Caco-2 (cell line): Measurements from ENCODE around the gene CCL18. TPM values are rescaled to one million over a fixed set of nuclear protein-coding genes. Genes with fewer than 3 reads are reported as not detected.
"Not testable (repeated sequence)": the region's sequence is repeated elsewhere in the genome, so short reads cannot be mapped to it uniquely, and the experiment has no call there.

Experiments used
- BruUV-seq: library from RNA; stranded (reverse); fragments of 400-500 nt; replicated peaks from 2 replicates; lab custom pipeline; 2021; lab: Mats Ljungman, UMichigan
- CTCF ChIA-PET: fragments of 300-600 bp; sonication (Branson Sonifier 250); formaldehyde crosslinking; loops from one replicate; lab custom pipeline; 2022; ENCODE audit warnings: antibody characterized with exemption; lab: Charles Lee
- POLR2A ChIA-PET: fragments of 300-600 bp; sonication (Branson Sonifier 250); formaldehyde crosslinking; loops from one replicate; lab custom pipeline; 2022; ENCODE audit warnings: antibody characterized with exemption; lab: Charles Lee
- DNase-seq, 2 experiments: peaks; one replicate each; pipeline versions ENCODE4 v3.0.0 to v3.0.0-alpha.2; 2020 to 2022
- H3K27me3 ChIP-seq: replicated peaks from 2 replicates; pipeline ENCODE4 v1.6.0; 2011; ENCODE audit warnings: low read length; ENCODE audit not compliant: control insufficient read depth, insufficient read depth
- H3K36me3 ChIP-seq: 2 replicates; pipeline ENCODE4 v1.5.1; 2011; ENCODE audit warnings: low read length; ENCODE audit not compliant: control insufficient read depth, insufficient read depth
- H3K4me1 ChIP-seq: fragments of 250-450 bp; sonication (Bioruptor Pico); 2 replicates; pipeline ENCODE4 v1.5.1; 2020; ENCODE audit warnings: mild to moderate bottlenecking
- H3K4me3 ChIP-seq: 2 replicates; pipeline ENCODE4 v1.5.1; 2011; ENCODE audit warnings: low read depth, mild to moderate bottlenecking, control low read depth, low read length
- H3K9me3 ChIP-seq: fragments of 250-450 bp; sonication (Bioruptor Pico); 2 replicates; pipeline ENCODE4 v1.5.1; 2020; ENCODE audit warnings: mild to moderate bottlenecking, moderate library complexity
- H3K27ac Mint-ChIP-seq: one replicate; pipeline ENCODE4 v1.8.0; 2022; ENCODE audit warnings: mixed read lengths; ENCODE audit not compliant: unreplicated experiment
- H3K27me3 Mint-ChIP-seq: one replicate; pipeline ENCODE4 v1.8.0; 2022; ENCODE audit warnings: mixed read lengths; ENCODE audit not compliant: insufficient read depth, unreplicated experiment
- H3K36me3 Mint-ChIP-seq: one replicate; pipeline ENCODE4 v1.8.0; 2022; ENCODE audit warnings: mild to moderate bottlenecking, mixed read lengths; ENCODE audit not compliant: insufficient read depth, unreplicated experiment
- H3K4me1 Mint-ChIP-seq: one replicate; pipeline ENCODE4 v1.8.0; 2022; ENCODE audit warnings: low read depth, mixed read lengths; ENCODE audit not compliant: unreplicated experiment
- H3K4me3 Mint-ChIP-seq: one replicate; pipeline ENCODE4 v1.8.0; 2022; ENCODE audit warnings: mild to moderate bottlenecking, moderate library complexity, mixed read lengths; ENCODE audit not compliant: unreplicated experiment
- H3K9me3 Mint-ChIP-seq: one replicate; pipeline ENCODE4 v1.8.0; 2022; ENCODE audit warnings: mixed read lengths; ENCODE audit not compliant: unreplicated experiment
- CTCF ChIP-seq, 2 experiments: fragments of 200-600 bp in 1 of 2; IDR thresholded peaks; 1 replicate in 1 of 2; 2 replicates in 1 of 2; pipeline versions ENCODE4 v1.5.1 to v1.8.0; 2011 to 2022; ENCODE audit warnings: antibody characterized with exemption in 1 of 2, control low read depth in 1 of 2, inconsistent platforms in 1 of 2, low read depth in 1 of 2, low read length in 1 of 2, mild to moderate bottlenecking in 1 of 2, moderate library complexity in 1 of 2; ENCODE audit not compliant: insufficient read depth in 1 of 2, severe bottlenecking in 1 of 2, unreplicated experiment in 1 of 2
- intact Hi-C: fragments of 100-400 bp; cut with micrococcal nuclease; formaldehyde crosslinking; loops from one replicate; pipeline ENCODE4 v1.10.0; 2022; ENCODE audit not compliant: unreplicated experiment
- total RNA-seq: library from RNA; stranded (reverse); gene quantifications from 2 replicates; pipeline ENCODE4 v1.2.3, GENCODE V29; 2022

Gene CCL18
- total RNA-seq, 1 experiment from 2014 or later = not detected

GRCh38 chr17:36092230-36092629 is 28.2 kb downstream of the CCL18 start:
- Mint-ChIP-seq H3K27me3 (peaks cover 10% of the 10 kb centered on the region), H3K36me3 (no peaks in the 10 kb centered on the region), H3K27ac (no peak overlapping the region), H3K9me3 (no peaks in the 10 kb centered on the region), H3K4me1 (no peaks in the 10 kb centered on the region), H3K4me3 (no peak overlapping the region)
- ChIA-PET CTCF (no interaction called here), POLR2A (no interaction called here)
- no peaks in the 10 kb centered on the region for H3K9me3 ChIP-seq
- no peaks in the 10 kb centered on the region; the same call in 1 of the 2 replicates for H3K27me3 ChIP-seq
- H3K4me1 ChIP-seq = no peaks in the 10 kb centered on the region
- TF ChIP-seq CTCF (IDR thresholded peaks at IDR 0.05; ENCODE audit: insufficient read depth in 1 of 2, low read depth in 1 of 2, low read length in 1 of 2, severe bottlenecking in 1 of 2, unreplicated experiment in 1 of 2) = no peak
- no peak for DNase-seq
- BruUV-seq = no TSS peak
- no peak overlapping the region for H3K4me3 ChIP-seq
- intact Hi-C loops = no loop called here
- no peaks in the 10 kb centered on the region for H3K36me3 ChIP-seq

GRCh38 chr17:36092715-36093114 is 28.6 kb downstream of the CCL18 start:
- H3K27me3 ChIP-seq, H3K9me3 ChIP-seq, CTCF ChIA-PET, H3K9me3 Mint-ChIP-seq, intact Hi-C loops, H3K4me3 Mint-ChIP-seq, H3K36me3 Mint-ChIP-seq, H3K4me3 ChIP-seq, H3K4me1 ChIP-seq, DNase-seq, BruUV-seq, H3K4me1 Mint-ChIP-seq, H3K36me3 ChIP-seq, H3K27ac Mint-ChIP-seq, POLR2A ChIA-PET: not testable (repeated sequence)
- H3K27me3 Mint-ChIP-seq = peaks cover 10% of the 10 kb centered on the region

- Mint-ChIP-seq H3K9me3 (no peaks in the 10 kb centered on the region), H3K36me3 (no peaks in the 10 kb centered on the region), H3K4me1 (no peaks in the 10 kb centered on the region), H3K4me3 (no peak overlapping the region), H3K27me3 (peaks cover 10% of the 10 kb centered on the region), H3K27ac (no peak overlapping the region)
- no peak for DNase-seq
- H3K27me3 ChIP-seq = no peaks in the 10 kb centered on the region; the same call in 1 of the 2 replicates
- H3K4me1 ChIP-seq = no peaks in the 10 kb centered on the region
- POLR2A ChIA-PET = no interaction called here
- intact Hi-C loops = no loop called here
- no peak for TF ChIP-seq CTCF (IDR thresholded peaks at IDR 0.05; ENCODE audit: insufficient read depth in 1 of 2, low read depth in 1 of 2, low read length in 1 of 2, severe bottlenecking in 1 of 2, unreplicated experiment in 1 of 2)
- no peaks in the 10 kb centered on the region for H3K36me3 ChIP-seq
- H3K4me3 ChIP-seq = no peak overlapping the region
- H3K9me3 ChIP-seq = no peaks in the 10 kb centered on the region
- CTCF ChIA-PET = no interaction called here
- no TSS peak for BruUV-seq
These were observed 30.2 kb downstream of the CCL18 start for GRCh38 chr17:36094232-36094631.

- H3K36me3 Mint-ChIP-seq = no peaks in the 10 kb centered on the region
- CTCF ChIA-PET = no interaction called here
- no peak overlapping the region for H3K27ac Mint-ChIP-seq
- peaks cover 10% of the 10 kb centered on the region for H3K27me3 Mint-ChIP-seq
- no TSS peak for BruUV-seq
- no peak for DNase-seq
- intact Hi-C loops = no loop called here
- H3K36me3 ChIP-seq = no peaks in the 10 kb centered on the region
- no peaks in the 10 kb centered on the region for H3K4me1 Mint-ChIP-seq
- no peak overlapping the region for H3K4me3 Mint-ChIP-seq
- POLR2A ChIA-PET = no interaction called here
- H3K9me3 ChIP-seq = no peaks in the 10 kb centered on the region
- H3K27me3 ChIP-seq = no peaks in the 10 kb centered on the region
- H3K9me3 Mint-ChIP-seq = no peaks in the 10 kb centered on the region
- TF ChIP-seq CTCF (IDR thresholded peaks at IDR 0.05; ENCODE audit: insufficient read depth in 1 of 2, low read depth in 1 of 2, low read length in 1 of 2, severe bottlenecking in 1 of 2, unreplicated experiment in 1 of 2) = no peak
- H3K4me1 ChIP-seq = no peaks in the 10 kb centered on the region
- H3K4me3 ChIP-seq = no peak overlapping the region
These were observed 30.7 kb downstream of the CCL18 start for GRCh38 chr17:36094746-36095145.
